Testis (tissue), 3 donors: Measurements from ENCODE around the gene SLC27A3. TPM values are rescaled to one million over a fixed set of nuclear protein-coding genes. Genes with fewer than 3 reads are reported as not detected.

Experiments used
- DNase-seq: peaks from one replicate; pipeline ENCODE4 v3.0.0-alpha.2; 2019
- H3K27ac ChIP-seq, 2 donors: fragments of 200-600 bp; sonication (generic); one replicate each; pipeline ENCODE4 v1.5.1; 2019
- H3K27me3 ChIP-seq: fragments of 200-600 bp; sonication (generic); one replicate; pipeline ENCODE4 v1.5.1; 2019
- H3K36me3 ChIP-seq: fragments of 200-600 bp; sonication (generic); one replicate; pipeline ENCODE4 v1.5.1; 2017; ENCODE audit warnings: low read depth; ENCODE audit errors: missing control alignments
- H3K4me1 ChIP-seq: fragments of 200-600 bp; sonication (generic); one replicate; pipeline ENCODE4 v1.5.1; 2019
- H3K4me3 ChIP-seq, 2 donors: fragments of 200-600 bp; sonication (generic); one replicate each; pipeline ENCODE4 v1.5.1; 2017 to 2019
- H3K9me3 ChIP-seq: fragments of 200-600 bp; sonication (generic); one replicate; pipeline ENCODE4 v1.5.1; 2017
- CTCF ChIP-seq, 3 experiments: fragments of 450-650 bp in 2 of 3; fragments of 200-600 bp in 1 of 3; sonication (generic) in 1 of 3; IDR thresholded peaks; one replicate each; pipeline ENCODE4 v1.5.1; 2016 to 2019; ENCODE audit warnings: antibody characterized with exemption in 3 of 3, mild to moderate bottlenecking in 2 of 3, moderate library complexity in 1 of 3
- POLR2A ChIP-seq: fragments of 450-650 bp; IDR thresholded peaks from one replicate; pipeline ENCODE4 v1.6.1; 2017; ENCODE audit warnings: antibody characterized with exemption, mild to moderate bottlenecking, moderate library complexity
- WGBS, 2 donors: methylation state at CpG; one replicate each; pipeline ENCODE4 v1.1.5; 2018; 5-methylcytosine and 5-hydroxymethylcytosine counted together
- intact Hi-C: fragments of 100-400 bp; cut with DNase I; formaldehyde crosslinking; loops from one replicate; pipeline ENCODE4 v1.15.1; 2023; ENCODE audit warnings: low total_unique reads
- polyA plus RNA-seq: library from polyadenylated mRNA; stranded (reverse); fragments of 350-450 nt; fragmentation: Illumina TruSeq; extraction: RNeasy Lipid Tissue Mini Kit (QIAGEN cat#74804); gene quantifications from one replicate; pipeline ENCODE4 v1.2.3, GENCODE V29; 2014; ENCODE audit warnings: low read depth, low replicate concordance; ENCODE audit not compliant: insufficient read depth
- total RNA-seq, 2 donors: library from RNA; depleted of rRNA; stranded (reverse); fragments of >200 nt; gene quantifications; one replicate each; pipeline ENCODE4 v1.2.3, GENCODE V29; 2016

Gene SLC27A3
- total and polyA plus RNA-seq, 3 donors from 2014 or later: 38.5 to 83.3 (median 54.9) TPM

GRCh38 chr1:153733970-153734369, 41.2 kb upstream of the SLC27A3 start:
- no peak overlapping the region for H3K4me3 ChIP-seq
- no peak overlapping the region for H3K27ac ChIP-seq
- WGBS, 2 donors: 67 to 80% methylated on average over 1 of the region's 1 CpG
- no peaks in the 10 kb centered on the region for H3K27me3 ChIP-seq
- H3K4me1 ChIP-seq: peaks cover 17% of the 10 kb centered on the region
- DNase-seq: no peak
- no peaks in the 10 kb centered on the region for H3K9me3 ChIP-seq
- no peaks in the 10 kb centered on the region for H3K36me3 ChIP-seq
- intact Hi-C loops: no loop called here
- TF ChIP-seq CTCF (IDR thresholded peaks at IDR 0.05): no peak
- no peak for TF ChIP-seq POLR2A

GRCh38 chr1:153734396-153735089, 40.7 kb upstream of the SLC27A3 start:
- WGBS, 2 donors: 73 to 78% methylated on average over 3 of the region's 3 CpGs
- intact Hi-C loops: no loop called here
- H3K27ac ChIP-seq: no peak overlapping the region

GRCh38 chr1:153735090-153735420, 40.2 kb upstream of the SLC27A3 start:
- H3K27me3 ChIP-seq: no peaks in the 10 kb centered on the region
- WGBS, 2 donors: 78 to 91% methylated on average over 3 of the region's 3 CpGs
- no peak overlapping the region for H3K27ac ChIP-seq
- intact Hi-C loops: no loop called here
- TF ChIP-seq CTCF (IDR thresholded peaks at IDR 0.05) (no peak), POLR2A (no peak)
- no peak for DNase-seq
- H3K9me3 ChIP-seq: no peaks in the 10 kb centered on the region
- H3K36me3 ChIP-seq: no peaks in the 10 kb centered on the region
- peaks cover 9% of the 10 kb centered on the region for H3K4me1 ChIP-seq
- H3K4me3 ChIP-seq: no peak overlapping the region

More at GRCh38 chr1:153734396-153735089, 40.7 kb upstream of the SLC27A3 start:
- Histone ChIP-seq H3K4me1 (peaks cover 14% of the 10 kb centered on the region), H3K9me3 (no peaks in the 10 kb centered on the region), H3K36me3 (no peaks in the 10 kb centered on the region), H3K27me3 (no peaks in the 10 kb centered on the region), H3K4me3 (no peak overlapping the region)
- TF ChIP-seq CTCF (IDR thresholded peaks at IDR 0.05) (no peak), POLR2A (no peak)
- DNase-seq: no peak

GRCh38 chr1:153741986-153742385, 33.2 kb upstream of the SLC27A3 start:
- intact Hi-C loops: no loop called here

More at GRCh38 chr1:153741986-153742385, 33.2 kb upstream of the SLC27A3 start:
- no peak for DNase-seq
- H3K36me3 ChIP-seq: no peaks in the 10 kb centered on the region
- H3K9me3 ChIP-seq: no peaks in the 10 kb centered on the region
- peaks cover 8% of the 10 kb centered on the region for H3K4me1 ChIP-seq
- H3K4me3 ChIP-seq: no peak overlapping the region
- TF ChIP-seq CTCF (IDR thresholded peaks at IDR 0.05) (no peak), POLR2A (no peak)
- no peak overlapping the region for H3K27ac ChIP-seq
- no peaks in the 10 kb centered on the region for H3K27me3 ChIP-seq
- WGBS, 2 donors: 73 to 89% methylated on average over 2 of the region's 2 CpGs
